HTERT RPE-1 (cell line): ENCODE measurements around the gene FTSJ3.

Experiments used
- in situ Hi-C: fragments of 300-500 bp; cut with MboI; formaldehyde crosslinking; loops from 4 replicates; pipeline ENCODE4 v1.14.3; 2020; ENCODE audit warnings: low sequenced_read_pairs

FTSJ3 gene

DNA sequence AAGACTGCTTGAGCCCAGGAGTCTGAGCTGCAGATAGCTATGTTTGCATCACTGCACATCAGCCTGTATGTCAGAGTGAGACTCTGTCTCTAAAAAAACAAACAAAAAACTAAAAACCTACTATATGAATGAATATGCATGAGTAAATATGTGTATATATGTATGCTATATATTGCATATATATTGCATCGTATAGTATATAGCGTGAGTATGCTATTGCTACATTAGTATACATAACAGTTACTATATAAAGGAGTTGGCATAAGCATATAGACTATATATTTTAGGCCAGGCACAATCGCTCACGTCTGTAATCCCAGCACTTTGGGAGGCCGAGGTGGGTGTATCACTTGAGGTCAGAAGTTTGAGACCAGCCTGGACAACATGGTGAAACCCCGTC lies 37.4 kb downstream of the FTSJ3 start:
- in situ Hi-C loops = no loop called here

DNA sequence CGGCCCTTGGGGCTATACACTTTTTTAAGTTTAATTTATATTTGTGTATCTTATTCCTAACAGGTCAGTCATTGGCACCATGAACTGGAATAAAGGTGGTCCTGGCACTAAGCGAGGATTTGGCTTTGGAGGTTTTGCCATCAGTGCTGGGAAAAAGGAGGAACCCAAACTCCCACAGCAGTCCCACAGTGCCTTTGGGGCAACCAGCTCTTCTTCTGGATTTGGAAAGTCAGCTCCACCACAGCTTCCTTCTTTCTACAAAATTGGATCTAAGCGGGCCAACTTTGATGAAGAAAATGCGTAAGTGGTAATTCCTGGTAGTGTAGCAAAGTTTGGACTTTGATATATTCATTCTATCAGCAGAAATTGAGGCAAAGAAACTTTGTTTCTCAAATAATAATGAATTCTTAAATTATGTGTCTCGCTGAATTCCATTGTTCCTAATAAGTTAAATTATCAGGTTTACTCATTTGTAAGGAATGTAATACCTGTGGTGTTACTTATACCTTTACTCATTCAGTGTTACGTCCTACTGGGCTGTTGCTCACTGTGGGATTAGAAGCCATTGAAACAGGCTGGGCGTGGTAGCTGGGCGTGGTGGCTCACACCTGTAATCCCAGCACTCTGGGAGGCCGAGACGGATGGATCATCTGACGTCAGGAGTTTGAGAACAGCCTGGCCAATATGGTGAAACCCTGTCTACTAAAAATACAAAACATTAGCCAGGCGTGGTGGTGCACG lies 40.3 kb downstream of the FTSJ3 start:
- in situ Hi-C loops = no loop called here

DNA sequence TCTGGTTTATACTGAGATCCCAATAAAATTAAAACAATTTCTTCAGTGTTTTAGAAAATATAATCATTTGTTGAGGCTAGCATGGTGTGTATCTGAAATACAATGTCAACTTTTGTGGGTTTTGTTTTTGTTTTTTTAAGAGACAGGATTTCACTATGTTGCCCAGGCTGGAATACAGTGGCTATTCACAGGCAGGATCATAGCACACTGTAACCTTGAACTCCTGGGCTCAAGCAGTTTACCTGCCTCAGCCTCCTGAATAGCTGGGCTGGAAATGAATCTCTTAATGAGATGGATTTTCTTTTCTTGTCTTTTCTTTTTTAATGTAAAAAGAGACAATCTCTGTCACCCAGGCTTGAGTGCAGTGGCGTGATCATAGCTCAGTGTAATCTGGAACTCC lies 41.3 kb downstream of the FTSJ3 start:
- in situ Hi-C loops = no loop called here

DNA sequence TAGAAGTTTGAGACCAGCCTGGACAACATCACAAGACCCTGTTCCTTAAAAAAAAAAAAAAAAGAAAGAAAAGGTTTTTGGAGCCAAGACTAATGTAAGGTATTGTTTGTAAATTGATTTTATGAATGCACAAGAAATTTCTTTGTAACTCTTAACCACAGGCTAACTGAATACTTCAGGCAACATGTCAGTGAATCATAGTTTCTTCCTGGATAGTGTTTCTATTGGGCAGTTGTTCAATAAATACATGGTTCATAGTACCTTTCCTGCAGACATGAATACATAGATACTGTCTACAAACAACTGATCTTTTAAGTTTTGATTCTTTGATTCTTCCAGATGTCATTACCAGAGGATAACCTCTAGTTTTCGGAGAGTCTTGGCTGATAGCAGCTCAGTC lies 41.9 kb downstream of the FTSJ3 start:
- in situ Hi-C loops = no loop called here

DNA sequence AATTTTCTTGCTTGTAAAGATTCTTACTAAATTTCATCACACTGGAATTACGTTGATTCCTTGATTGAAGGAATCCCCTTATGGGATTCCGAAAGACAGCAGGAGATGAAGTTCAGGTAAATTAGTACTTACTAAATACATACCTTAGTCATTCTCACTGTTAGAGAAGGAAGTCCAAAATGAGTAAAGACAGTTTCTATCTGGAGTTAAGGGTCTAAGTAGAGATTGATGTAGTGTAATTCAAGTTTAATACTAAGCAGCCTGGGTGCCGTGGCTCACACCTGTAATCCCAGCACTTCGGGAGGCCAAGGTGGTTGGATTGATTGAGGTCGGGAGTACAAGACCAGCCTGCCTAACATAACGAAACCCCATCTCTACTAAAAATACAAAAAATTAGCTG lies 43.9 kb downstream of the FTSJ3 start:
- in situ Hi-C loops = no loop called here

DNA sequence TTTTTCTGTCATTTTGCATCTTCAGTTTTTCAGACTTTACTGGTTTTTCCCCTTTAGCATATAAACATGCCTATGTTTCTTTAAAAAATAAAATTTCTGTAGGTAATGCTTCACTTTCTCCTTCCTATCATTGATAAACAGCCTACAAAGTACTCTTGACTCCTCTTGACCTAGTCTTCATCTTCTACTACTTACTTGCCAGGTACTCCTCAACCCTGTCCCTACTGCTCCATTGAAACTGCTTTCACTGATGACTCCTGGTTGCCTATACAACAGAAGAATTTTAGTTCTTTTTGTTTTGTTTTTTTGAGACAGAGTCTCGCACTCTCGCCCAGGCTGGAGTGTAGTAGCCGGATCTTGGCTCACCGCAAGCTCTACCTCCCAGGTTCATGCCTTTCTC lies 46.5 kb downstream of the FTSJ3 start:
- in situ Hi-C loops = no loop called here

DNA sequence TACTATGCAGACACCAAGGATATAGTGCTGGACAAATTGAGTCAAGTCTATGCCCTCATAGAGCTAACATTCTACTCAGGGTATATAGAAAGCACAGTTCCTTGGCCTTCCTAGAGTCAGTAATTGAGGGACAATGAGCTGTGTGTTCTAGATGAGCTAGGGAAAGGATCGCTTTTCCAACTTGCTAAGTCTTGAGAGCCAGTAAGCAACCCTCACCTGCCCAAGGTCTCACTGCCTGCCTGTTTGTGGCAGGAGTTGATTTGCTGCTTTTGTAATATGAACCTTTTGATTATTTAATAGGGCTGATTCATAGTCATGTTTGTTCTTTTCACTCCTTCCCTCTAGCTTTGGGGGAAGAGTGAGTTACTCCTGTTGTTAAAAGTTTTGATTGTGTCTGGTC lies 47.0 kb downstream of the FTSJ3 start:
- in situ Hi-C loops = no loop called here

DNA sequence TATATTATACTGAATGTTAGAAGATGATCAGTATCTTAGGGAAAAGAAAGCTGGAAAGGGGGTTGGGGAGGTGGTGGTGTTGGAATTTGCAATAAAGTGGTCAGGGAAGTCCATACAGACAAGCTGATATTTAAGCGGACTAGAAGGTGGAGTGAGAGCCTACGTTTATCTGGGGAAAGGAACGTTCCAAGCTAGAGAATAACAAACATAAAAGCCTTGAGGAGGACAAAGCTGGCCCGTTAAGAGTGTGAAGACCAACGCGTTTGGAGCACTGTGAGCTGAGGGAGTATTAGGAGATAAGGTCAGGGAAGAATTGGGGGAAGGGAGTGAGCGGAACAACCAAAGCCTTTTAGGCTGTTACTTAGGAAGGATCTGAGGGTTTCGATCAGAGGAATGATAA lies 52.0 kb downstream of the FTSJ3 start:
- in situ Hi-C loops = no loop called here

DNA sequence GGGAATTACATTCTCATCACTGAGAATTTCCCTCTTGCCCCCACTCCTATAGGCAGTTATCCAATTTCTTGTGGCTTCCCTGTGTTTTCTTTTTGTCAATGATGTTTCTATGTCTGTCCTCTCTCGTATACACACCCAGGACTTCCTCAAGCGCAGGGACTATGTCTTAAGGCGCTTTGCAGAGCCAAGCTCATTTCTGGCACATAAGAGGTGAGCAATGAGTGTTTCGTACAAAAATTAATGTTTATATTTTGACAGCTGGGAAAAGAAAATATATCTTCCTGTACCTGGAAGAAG lies 52.5 kb downstream of the FTSJ3 start:
- in situ Hi-C loops = no loop called here

DNA sequence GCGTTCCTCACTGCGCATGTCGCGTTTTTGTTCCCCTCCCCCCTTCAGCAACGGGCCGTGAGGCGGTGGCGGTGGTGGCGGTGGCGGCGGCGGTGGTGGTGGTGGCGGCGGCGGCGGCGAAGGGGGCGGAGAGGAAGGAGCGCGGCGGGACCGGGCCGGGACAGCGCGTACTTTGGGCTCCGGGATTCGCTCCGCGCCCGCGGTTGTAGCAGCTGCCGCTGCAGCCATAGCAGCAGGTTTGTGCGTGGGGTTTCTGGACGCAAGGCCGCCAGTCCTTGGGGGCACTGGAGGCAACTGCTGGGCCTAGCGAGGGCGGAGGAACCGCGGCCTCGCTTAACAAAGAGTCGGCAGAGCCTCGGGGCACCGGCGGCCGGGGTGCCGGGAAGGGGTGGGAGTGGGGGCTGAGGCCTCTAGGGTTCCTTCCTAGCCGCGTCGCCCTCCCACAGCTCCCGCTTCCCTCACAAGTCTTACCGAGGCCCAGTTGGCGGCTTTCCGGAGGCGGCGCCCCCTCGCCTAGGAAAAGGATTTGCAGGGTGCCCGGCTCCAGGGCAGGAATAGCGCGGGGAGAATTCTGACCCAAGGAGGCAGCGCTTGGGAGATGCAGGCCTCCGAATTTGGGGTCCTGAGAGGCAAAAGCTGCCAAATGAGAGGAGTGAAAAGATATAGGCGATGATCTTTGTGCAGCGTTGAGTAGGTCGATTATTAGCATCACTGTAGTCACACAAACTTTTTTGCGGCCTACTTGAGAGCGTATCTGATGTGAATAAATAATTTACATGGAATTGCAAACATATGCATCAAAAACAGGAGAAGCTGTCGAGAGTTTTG lies 53.1 kb downstream of the FTSJ3 start, which contains the start of gene DDX42:
Gene DDX42 (plus strand): TSS at position 30 of the 828 bp plus-strand sequence. CDS start 12,880 bp downstream, outside the sequence.
- in situ Hi-C loops = no loop called here

DNA sequence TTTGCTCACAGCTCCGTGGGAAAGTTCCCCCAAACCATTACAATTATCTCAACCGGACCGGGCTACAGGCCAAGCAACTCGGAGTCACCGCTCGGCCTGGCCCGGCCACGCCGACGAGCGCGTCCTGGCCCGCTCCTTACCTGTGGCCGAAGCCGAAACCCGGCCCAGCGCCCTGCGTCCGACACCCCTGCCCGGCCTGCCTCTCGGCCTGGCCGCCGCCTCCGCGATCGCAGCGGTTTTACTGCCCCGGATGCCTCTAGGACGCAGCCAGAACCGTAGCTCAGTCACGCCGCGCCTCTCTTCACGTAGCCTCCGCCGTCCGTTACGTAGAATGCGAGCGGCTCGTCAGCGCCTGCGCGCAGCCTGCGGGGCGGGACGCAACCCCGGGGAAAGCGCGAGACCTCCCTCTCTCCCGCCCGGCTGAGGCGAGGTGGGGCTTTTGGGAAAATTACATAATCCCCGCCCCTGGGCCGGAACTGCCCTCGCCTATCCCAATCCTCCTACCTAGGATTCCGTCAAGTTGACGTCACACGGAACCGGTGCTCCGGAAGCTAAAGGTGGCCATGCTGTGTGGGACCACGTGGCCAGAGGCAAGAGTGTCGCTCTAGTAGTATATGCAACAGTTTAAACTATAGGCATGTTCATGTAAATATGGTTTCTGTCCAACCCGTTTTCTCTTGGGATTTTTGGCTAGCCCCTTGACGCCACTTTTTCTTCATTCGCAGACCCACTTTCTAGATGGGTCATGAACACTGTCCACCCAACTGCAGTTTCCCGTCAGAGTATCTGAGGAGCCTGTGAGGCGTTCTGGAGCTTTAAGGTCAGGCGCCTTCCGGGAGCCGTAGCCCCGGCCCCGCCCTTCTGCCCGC lies 54.0 kb downstream of the FTSJ3 start, which contains the start of gene CCDC47:
Gene CCDC47 (minus strand): TSS at position 326 of the 869 bp plus-strand sequence. CDS start 7,422 bp downstream, outside the sequence.
- in situ Hi-C loops = no loop called here

DNA sequence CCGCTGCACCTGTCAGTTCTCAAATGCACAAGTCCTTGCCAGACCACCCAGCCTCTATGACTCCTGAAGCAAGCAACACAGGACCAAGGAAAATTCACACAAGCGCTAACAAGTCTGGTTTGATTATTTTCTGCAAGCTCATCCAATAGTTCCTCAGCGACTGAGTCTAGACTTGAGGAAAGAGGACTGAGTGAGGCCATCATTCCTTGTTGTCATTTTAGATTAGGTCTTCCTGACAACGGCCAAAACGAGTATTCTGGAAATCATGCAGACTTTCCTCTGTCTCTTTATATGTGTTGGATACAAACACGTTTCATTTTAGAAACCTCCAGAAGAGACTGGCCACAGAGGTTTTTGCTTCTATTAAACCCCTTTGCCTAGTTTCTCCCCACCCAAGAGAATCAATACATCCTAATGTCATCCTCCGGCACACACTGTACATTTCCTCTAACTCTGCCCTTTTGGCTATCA lies 54.6 kb downstream of the FTSJ3 start:
- in situ Hi-C loops = no loop called here
